Measurements from ENCODE around the gene EVA1A. TPM values are rescaled to one million over a fixed set of nuclear protein-coding genes. Genes with fewer than 3 reads are reported as not detected.

EVA1A gene, protein sequence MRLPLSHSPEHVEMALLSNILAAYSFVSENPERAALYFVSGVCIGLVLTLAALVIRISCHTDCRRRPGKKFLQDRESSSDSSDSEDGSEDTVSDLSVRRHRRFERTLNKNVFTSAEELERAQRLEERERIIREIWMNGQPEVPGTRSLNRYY
- total RNA-seq: 110 and 149 TPM in 2 replicates

DNA sequence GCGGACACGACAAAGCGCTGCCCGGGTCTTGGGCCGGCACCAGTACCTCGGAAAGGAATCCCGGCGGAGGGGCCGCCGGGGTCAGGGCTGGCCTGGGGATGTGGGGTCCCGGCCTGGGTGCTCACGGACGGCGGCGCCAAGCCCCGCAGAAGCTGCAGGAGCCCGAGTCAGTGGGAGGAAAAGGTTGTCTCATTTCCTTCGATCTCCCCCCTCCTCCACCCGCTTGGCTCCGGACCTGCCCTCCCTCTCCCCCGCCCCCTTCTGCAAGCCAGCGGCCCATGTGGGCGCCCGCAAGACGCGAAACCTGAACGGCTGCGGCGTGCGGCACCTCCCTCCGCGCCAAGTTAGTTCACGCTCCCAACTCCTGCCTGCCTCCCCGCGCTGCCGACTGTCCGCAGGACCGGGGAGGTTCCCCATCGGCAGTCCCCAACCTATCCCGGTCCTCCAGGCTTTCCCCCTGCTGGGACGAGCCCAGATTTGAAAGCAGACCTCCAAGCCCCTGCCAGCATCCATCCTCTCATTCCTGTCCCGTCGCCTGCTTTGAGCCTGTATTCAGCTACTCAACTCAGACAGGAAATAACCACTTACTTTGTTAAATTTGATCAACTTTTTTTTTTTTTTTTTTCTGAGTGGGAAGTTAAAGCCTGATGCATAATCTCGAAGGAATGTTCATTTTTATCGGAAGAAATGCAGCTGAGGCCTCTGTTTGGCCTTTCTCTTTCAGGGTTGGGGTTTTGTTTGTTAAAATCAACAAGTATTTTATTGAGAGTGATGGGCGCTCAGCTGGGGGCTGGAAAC lies at the start of gene EVA1A:
Gene EVA1A, minus strand, starts transcription at position 172 of the 798 bp plus-strand sequence. CDS start 42,799 bp downstream, outside the sequence.
- peak; percentile 57 for DNase-seq (ENCODE audit: low read depth, low spot score)

DNA sequence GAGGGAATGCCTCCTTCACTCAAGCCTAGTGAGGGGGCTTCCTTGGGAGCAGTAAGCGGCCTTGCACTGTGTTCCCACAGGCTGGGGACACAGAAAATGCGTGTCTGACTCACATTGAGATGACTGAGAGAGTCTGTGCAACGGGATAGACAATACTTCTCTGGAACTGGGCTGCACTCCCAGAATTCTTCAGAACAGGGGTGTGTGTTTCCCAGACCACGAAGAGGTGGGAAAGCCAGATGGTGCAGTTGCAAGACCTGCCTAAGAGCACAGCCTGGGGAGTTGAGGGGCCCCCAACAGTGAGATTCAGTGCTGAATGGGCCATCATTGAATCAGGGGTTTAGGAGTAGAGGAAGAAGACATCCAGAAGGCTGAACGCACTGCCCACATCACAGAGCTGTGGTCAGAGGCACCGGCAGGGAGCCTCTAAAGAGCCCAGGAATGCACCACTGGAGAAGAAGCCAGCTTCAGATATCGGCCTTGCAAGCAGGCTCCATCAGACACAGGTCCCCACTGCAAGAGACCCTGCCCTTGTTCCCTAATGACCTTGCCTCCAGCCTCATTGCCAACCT lies 49.3 kb upstream of the EVA1A start:
- DNase-seq (ENCODE audit: low read depth, low spot score): no peak

DNA sequence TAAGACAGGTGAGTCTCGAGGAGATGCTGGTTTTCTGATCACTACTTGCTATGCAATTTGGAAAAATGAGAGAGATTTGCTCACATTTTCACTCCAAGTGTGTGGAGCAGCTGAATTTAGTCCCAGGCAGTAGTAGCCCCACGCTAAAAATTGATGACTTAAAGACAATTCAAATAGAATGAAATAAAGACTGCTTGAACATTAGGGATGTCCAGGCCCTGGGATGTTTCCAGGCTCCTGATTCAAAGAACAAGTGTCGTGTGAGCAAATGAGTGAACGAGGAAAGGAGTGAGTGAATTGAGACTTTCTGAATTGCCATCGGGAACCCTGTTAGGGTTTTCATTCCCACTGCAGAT lies 48.6 kb upstream of the EVA1A start:
- DNase-seq (ENCODE audit: low read depth, low spot score): no peak

DNA sequence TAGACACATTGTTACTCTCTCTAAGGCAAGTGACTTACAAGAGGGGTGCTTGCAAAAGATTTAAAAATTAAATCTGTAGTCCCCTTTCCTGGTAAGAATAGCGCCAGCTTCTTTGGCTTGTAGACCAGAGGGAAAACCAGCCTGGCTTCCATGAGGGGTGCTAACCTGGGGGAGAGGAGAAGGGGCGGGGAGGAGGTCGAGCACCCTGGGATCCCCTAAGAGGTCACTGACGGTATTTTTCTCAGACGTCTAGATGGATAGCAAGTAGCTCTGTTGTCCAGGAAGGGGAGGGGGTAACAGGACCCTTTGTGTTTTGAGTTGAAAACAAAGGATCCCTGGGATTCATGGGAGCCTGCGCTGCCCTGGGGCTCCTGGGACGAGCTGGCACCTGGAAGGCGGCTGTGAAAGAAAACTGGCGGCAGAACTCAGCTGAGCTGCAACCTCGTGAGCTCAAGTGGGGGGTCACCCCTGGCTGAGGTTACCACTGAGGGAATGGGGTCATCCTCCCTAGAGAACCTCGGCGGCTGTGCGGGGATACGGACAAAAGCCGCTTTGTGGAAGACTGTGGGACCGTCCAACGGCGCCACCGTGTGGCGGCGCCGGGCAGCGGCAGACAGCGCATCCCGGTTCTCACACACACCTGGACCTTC lies 48.1 kb upstream of the EVA1A start:
- DNase-seq (ENCODE audit: low read depth, low spot score): no peak

DNA sequence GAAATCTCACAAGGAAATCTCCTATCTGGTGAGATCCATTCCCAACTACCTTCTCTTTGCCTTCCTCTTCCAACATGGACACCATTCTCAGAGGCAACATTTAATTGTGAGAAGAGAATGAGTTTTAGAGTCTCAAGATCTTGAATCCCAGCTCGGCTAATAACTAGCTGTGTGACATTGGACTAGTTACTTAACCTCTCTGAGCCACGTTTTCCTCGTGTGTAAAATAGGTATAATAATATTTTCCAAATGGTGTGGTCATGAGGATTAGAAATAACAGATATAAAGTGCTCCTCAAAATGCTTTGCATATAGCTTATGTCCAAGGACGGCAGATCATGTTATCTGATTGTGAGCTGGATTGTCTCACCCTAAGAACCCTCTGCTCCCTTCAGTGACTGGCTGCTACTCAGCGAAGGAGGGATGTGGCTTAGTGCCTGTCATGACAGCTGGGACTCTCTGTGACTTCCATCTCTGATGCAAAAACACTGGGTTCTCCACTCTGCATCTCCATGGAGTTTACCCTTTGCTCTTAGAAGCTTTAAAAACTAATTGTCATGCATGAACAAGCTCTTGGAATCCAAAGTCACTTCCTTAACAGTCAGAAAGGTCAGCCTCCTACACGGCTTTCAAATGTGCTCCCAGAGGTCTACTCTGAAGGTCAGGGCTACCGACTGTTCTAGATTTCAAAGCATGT lies 47.4 kb upstream of the EVA1A start:
- no peak for DNase-seq (ENCODE audit: low read depth, low spot score)

DNA sequence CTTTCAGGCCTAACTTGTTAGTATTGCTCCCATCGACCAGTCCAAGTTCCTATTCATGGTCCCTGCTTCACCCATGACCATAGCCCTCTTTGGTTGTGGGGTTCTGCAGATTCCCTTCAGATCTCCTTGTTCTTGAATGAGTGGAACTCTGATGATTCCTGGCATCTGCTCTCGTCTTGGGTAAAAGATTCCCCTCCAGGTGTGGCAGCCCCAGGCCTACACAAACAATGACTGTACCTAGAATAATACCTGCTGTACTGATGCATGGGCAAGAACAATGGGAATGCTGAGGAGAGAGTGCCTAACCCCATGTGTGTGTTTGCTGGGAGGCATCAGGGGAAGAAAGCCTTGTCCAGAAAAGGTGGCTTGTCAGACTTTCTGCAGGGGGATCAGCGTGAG lies 46.7 kb upstream of the EVA1A start:
- no peak for DNase-seq (ENCODE audit: low read depth, low spot score)

DNA sequence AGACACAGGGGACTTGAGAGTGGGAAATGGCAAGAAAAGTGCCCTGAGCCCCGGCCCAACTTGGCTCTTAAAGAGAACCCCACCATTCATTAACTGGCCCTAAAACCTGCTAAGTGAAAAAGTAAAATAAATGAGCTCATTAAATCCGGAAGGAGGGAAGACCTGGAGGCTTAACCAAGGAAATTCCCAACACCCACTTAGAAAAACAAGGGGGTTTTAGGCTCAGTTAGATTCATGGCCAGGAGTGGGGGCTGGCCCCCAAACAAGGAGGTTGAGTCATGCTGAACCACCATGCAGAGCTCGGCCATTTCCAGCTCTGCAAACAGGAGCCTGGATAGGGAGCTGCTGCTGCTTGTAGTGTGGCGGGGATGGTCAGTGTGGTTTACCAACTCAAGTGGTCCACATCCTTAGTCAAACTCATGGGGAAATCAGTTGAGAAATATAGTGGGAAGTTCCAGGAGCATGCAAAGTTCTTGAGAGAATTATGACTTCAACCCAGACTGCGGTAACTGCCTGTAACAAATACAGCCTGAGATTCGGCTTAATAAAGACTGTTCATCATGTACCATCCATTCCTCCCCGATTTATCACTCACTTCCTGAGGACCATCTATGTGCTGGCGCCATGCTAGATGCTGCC lies 46.1 kb upstream of the EVA1A start:
- no peak for DNase-seq (ENCODE audit: low read depth, low spot score)

DNA sequence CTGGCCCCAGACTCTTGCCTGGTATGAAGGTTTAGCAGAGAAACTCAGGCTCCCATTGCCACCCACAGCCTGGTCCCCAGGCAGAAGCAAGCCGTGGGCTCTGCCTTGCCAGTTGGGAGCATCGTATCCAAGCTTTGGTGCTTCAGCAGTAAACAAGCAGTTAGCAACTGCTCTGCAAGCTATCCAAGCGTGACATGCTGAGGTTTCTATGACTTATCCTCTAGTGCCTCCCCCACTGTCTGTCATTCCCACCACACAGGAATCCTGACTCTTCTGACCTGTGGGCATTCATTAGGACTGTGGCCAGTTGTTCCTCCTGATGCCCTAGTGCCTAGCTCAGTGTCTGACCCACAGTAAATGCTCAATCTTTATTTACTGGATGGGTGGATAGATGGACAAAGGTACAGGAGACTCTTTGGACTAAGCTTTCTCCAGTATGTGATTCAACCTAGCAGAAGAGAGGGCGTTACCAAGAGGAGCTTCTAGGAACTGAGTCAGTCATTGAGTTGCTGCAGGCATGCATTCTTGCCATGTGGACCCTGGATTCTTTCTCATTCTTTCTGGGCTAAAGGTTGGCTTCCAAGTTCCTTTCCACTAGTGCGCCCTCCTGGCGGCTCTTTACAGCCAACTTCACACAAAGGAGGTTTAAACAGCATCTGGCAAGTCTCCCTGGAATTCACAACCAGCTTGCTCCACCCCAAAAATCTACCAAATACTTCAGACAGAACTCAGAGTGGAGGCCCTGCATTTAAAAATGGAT lies 45.2 kb upstream of the EVA1A start:
- DNase-seq (ENCODE audit: low read depth, low spot score): peak; percentile 82

DNA sequence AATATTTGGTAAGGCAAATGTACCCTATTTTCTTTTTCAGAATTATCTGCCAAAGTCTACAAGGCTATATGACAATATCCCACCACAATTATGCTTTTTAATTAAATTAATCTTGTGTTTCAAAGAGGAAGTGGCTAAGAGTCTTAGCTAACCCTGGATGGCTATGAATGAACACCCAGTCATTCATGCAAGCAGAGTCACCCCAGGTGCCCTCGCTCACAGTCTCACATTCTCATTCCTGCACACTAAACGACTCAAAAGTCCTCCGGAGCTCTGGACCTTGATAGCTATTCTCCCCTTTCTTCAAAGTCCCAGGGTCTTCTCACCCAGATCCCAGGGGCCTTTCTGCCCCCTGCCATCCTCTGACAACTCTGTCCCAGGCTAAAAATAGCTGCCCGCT lies 43.7 kb upstream of the EVA1A start:
- no peak for DNase-seq (ENCODE audit: low read depth, low spot score)

DNA sequence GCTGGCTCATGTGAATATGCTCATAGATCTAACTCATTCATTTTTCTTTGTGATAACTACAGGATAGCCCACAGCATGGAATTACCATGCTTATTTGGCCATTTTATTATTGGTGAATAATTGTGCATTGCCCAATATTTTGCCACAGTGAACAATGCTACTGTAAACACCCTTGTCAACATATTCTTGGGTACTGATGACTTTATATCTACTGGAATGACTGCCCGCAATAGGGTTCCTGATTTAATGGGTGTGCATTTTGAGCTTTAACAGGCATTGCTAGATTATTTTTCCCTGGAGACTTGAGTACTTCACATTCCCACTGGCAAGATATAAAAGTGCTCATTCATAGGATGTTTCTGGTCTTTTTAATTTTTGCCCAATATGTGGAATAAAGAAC lies 42.7 kb upstream of the EVA1A start:
- no peak for DNase-seq (ENCODE audit: low read depth, low spot score)

DNA sequence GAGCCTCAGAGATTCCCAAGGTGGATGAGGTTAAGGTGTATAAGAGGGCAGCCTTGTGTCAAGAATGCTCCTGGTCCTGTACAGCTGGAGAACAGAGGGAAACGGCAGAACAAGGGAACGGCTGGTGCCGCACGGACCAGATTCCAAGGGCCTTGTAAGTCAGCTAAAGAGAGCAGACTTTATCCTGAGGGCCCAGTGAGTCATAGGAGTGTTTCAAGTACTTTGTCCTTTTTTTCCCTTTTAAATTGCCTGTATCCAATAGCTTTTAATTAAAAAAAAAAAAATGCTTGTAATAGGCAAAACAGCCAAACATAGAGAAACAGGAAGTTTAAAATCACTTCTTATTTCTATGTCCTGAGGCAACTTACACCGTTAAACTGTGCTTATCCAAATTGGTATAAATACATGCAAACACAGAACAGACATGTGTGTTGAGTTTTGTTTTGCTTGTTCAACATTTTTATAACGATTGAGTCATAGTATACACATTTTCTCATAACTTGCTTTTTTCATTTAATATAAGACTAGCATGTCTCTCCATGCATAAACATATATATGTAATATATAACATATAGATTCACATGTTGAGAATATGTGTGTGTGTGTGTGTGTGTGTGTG lies 42.1 kb upstream of the EVA1A start:
- peak; percentile 50 for DNase-seq (ENCODE audit: low read depth, low spot score)

DNA sequence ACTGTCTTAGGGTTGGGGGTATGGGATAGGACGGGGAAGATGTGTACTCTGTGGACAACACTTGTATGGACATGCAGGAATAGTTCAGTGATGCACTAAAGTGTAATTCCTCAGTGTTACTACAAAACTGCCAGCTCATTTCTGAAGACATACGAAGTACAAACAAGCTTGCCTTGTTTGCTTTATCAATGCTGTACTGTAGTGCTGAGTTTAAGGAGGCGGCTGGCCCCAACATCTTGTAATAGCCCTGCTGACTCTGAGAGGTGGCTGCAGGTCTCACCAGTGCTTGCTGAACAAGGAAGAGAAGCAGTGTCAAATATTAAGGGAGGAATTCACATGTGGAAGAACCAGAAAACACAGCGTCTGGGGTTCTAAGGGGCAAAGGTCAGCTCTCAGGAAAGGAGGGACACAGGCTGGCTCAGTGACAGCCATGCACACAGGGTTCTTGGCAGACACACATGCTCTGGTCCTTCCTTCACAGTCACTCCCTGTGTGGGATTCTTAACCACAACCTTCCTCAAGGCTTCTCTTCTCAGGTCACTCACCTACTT lies 39.8 kb upstream of the EVA1A start:
- no peak for DNase-seq (ENCODE audit: low read depth, low spot score)

DNA sequence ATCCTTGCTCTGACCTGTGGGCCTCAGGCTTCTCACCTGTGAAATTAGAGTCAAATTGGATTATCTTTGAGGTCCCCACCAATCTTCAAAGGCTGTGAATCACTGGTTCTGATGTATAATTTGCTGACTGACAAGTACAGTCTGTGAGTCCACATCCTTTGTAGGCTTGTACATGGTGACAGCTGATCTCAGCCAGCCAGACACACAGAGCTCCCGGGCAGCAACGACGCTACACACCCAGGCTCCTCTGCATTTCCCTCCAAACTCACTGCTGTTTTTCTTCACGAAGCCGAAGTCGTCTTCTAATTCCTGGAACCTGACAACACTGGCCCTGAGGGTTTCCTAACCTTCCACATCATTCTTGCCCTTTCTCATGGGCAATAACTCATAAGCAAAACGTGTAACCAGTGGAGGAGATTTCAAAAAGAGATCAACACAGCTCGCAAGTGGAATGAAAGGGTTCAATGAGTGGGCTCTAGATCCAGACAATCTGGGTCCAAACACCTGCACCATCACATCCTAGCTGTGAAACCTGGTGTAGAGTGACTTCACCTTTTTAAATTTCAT lies 37.9 kb upstream of the EVA1A start:
- no peak for DNase-seq (ENCODE audit: low read depth, low spot score)

DNA sequence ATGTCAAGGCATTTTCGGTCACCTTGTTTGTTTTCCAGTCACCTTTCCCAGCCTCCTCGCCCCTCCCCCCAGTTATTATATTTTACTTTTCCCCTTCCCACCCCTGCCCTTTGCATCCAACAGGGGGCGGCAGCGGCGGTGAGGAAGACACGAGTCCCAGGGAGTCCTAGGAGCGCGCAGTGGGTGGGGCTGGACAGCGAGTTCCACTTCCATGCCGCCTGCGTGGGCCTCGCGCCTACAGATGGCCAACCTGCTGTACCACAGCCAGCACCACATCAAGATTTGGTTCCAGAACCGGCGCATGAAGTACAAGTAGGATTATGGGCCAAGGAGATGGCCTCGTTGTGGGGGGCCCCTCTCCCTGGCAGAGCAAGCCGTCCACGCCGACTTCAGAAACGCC lies 37.2 kb upstream of the EVA1A start:
- no peak for DNase-seq (ENCODE audit: low read depth, low spot score)

DNA sequence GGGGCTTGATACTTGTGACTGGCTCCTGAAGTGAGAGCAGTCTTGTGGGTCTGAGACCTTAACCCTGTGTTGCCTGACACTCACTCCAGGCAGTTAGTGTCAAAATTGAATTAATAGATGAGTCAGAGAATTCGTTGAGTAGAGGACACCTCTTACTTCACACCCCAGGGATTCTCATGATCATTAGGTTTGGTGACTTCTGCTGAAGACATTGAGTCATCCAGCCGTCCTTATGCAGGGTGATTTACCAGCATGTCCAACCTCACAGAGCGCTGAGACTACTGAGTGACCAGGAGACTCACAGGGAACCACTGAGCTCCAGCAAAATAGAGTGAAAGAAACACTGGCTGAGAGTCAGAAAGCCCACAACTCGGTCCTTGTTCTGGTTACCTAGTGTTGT lies 36.0 kb upstream of the EVA1A start:
- no peak for DNase-seq (ENCODE audit: low read depth, low spot score)

DNA sequence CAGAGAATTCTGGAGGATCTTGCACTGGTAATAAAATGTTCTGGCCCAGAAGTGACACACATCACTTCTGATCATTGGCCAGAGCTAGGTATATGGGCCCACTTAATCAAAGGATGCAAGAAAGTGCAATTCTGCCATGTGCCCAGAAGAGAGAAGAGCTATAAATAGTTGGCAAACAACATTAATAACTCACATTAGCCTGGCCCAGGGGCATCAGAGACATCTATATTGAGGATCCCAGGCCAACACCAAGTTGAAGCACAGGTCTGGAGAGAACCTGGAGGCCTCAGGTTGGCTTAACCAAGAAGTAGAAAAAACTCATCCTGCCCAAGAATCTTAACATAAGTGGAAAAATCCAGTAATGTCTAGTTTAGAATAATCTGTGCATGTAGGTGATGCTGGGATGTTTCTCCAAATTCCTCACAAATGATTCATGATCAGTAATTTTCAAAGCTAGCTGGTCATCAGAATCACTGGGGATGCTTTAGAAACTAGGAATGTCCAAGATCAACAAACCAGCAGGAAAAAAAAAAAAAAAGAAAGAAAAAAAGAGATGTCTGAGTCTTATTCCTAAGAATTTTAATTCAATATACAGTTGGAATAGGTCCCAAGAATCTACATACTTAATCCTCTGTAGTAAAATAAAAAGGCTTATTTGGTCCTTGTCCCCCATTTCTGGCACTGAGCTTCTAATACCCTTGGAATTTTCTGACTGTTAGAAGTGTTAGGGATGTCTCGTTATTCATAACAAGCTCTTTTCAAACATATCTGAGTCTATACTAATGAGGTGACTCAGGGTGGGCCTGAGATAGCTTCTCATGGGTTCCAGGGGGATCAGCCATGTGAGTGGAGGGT lies 35.0 kb upstream of the EVA1A start:
- DNase-seq (ENCODE audit: low read depth, low spot score): peak; percentile 52

DNA sequence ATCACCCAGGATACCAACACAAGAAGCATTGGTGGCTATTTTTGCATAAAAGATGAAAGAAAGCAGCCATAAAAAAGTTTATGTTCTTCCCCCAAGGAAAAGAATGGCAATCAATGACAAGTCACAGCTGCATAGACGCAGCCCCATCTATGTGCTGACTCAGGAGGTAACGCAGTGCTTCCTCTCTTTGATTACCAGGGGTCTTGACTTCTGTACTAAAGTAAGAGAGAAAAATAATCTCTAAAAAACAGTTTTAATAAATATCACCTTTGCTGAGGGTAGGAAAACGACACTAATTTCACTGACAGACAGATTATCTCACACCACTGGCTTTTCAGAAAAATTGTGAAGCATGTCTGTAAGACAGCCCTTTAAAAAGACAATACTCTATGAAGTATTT lies 33.9 kb upstream of the EVA1A start:
- no peak for DNase-seq (ENCODE audit: low read depth, low spot score)

DNA sequence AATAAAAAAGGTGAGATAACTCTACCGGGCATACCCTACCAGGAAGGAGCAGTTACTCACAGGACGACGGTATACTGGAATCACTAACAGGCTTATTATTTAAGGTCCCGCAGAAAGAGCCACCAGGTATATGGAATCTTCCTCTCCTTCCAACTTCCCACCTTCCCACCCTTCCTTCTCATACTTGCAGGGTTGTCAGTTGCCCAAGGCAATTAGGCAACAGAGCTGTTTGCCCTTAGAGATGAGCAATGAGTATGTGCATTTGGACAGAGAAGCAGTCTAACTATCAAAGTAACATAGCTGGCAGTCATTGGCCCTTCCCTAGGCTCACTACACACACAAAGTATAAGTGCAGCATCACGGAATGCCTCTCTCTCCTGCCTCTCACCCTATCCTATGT lies 32.1 kb upstream of the EVA1A start:
- no peak for DNase-seq (ENCODE audit: low read depth, low spot score)

DNA sequence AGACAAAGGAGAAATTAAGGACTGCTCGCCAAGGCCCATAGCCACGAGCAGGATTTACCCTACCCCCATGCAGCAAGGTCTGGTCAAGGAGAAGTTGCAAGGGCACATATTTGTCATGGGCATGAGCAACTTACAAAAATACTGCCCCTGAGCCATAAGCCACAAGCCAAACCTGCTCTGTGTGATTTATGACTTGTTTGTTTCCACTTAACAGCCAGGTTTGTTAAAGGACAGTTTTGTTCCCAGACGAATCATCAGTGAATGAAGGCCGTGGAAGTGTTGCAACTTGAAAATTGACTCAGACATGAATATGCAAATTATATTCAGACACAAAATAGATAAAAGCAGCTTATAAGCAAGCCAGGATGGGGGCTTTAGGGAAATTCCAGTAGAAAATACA lies 31.3 kb upstream of the EVA1A start:
- no peak for DNase-seq (ENCODE audit: low read depth, low spot score)
